H7 (cell line): ENCODE measurements around the gene BCCIP. TPM values are rescaled to one million over a fixed set of nuclear protein-coding genes. Genes with fewer than 3 reads are reported as not detected.
A peak's percentile ranks its signal among the peaks of the same experiment; 100 is the strongest.

Experiments
- DNase-seq: peaks from one replicate; pipeline ENCODE4 v3.0.0; 2012
- H3K27me3 ChIP-seq: 2 replicates; pipeline ENCODE4 v1.6.0; 2011; ENCODE audit warnings: mild to moderate bottlenecking, low read length; ENCODE audit not compliant: control insufficient read depth, insufficient read depth
- H3K36me3 ChIP-seq: replicated peaks from 2 replicates; pipeline ENCODE4 v1.5.1; 2011; ENCODE audit warnings: low read length; ENCODE audit not compliant: control insufficient read depth, insufficient read depth
- H3K4me3 ChIP-seq: 2 replicates; pipeline ENCODE4 v1.5.1; 2011; ENCODE audit warnings: low read depth, mild to moderate bottlenecking, control low read depth, low read length, moderate library complexity; ENCODE audit not compliant: insufficient read depth
- total RNA-seq: library from RNA; depleted of rRNA; stranded (reverse); fragments of >200 nt; shearing (Covaris generic); gene quantifications from 2 replicates; pipeline ENCODE4 v1.2.3, GENCODE V29; 2014

BCCIP gene
- total RNA-seq, 1 experiment from 2014 or later, result 72.6 TPM

DNA sequence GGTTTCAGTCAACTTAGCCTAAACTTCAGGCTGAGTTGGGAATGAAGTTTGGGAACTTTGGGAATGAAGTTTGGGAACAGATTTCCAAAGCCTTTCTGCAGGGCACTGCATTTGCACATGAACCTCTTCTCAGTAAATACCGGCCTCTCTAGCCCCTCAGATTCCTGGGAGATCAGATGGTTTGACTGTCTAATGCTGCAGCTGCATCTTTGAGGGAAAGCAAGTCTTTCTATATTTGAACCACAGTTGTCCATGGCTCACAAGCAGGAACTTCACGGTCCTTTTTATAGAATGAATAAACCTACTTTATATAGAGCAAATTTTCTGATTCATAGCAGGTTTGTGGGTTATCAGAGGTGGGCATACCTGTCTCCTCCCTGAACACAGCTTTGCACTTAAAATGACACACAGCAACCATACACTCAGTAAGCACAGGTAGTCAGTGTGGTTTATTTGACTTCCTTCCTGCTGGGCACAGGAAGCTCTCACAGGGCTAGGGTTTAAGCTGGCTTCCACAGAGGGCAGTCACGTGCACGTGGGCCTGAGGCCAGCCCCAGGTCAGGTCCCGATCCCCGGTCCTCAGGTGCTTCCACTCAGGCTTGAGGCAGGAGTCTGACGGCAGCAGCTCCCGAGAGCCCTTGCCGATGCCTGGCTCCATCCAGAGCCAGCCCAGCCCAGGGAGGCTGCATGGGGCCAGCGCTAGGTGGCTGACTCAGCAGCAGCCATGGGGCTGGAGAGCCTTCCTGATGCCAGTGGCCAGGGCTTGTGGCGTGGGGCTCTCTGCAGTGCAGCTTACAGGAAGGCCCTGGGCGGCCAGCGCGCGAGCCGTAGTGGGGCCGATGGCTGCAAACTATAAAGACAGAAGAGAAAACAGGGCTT is 35.0 kb upstream of the BCCIP start:
- peak; percentile 69 for DNase-seq
- no peaks in the 10 kb centered on the region for H3K27me3 ChIP-seq

DNA sequence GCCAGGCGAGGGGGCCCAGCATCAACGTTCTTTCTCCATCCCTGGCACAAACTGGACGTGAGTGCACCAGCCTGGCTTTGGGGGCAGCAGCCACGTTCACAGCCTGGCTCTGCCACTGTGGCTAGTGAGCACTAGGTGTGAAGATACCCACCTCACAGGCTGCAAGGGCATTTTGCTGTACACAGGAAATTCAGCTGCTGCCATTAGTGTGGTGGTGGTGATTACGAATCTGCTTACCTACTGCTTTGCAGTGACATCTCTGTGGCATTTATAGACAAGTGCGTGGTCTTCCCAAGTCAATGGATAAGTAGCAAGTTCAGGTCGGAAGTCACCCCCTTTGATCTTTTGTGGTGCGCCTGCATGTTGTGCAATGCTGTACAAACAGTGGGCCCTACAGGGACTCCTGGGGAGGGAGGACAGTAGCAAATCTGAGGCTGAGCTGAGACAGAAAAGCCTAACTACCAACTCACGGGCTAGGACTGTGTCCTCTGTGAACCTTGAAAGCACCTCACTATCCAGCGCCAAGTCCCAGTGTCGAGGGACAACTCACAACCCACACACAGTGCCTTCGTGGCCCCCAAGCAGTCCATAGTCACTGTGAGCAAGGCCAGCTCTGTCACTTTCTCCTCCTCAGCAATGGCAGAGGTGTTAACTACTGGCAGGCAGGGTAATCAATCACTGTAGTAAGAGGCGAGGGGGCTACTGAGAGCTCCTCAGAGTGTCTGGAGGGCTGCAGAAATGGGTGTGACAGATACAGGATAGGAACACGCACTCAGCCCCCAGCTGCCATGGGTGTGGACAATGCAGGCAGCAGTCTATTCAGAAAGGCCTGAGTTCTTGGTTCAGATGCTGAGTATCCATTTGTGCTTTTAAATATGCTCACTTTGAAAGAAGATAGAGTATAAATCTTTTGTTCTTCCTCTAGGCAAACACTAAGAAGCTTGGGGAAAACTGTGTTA is 30.7 kb upstream of the BCCIP start:
- DNase-seq, result no peak
- no peak overlapping the region for H3K4me3 ChIP-seq
- H3K36me3 ChIP-seq, result peaks cover 15% of the 10 kb centered on the region
- no peaks in the 10 kb centered on the region for H3K27me3 ChIP-seq

More for the DNA sequence above, 35.0 kb upstream of the BCCIP start:
- peaks cover 7% of the 10 kb centered on the region for H3K36me3 ChIP-seq
- no peak overlapping the region for H3K4me3 ChIP-seq

DNA sequence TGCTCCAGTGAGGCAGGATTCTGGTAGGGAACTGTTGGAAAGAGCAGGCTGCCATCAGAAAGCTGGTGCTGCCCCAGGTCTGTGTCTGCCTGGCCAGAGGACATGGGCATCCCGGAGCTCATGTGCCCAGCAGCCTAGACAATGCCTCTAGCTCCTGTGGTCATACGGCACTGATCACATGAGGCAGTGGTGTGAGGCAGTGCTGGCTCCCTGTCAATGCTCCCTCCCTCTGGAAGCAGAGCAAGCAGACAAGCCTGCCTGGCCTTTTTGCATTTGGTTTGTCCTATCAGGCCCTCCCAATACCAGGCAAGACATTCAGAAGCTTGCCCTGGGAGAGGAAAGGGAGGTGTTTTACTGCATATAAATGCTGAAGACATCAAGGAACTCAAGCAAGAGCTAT is 28.2 kb upstream of the BCCIP start:
- peaks cover 15% of the 10 kb centered on the region for H3K36me3 ChIP-seq
- no peak overlapping the region for H3K4me3 ChIP-seq
- no peaks in the 10 kb centered on the region for H3K27me3 ChIP-seq
- DNase-seq, result no peak

DNA sequence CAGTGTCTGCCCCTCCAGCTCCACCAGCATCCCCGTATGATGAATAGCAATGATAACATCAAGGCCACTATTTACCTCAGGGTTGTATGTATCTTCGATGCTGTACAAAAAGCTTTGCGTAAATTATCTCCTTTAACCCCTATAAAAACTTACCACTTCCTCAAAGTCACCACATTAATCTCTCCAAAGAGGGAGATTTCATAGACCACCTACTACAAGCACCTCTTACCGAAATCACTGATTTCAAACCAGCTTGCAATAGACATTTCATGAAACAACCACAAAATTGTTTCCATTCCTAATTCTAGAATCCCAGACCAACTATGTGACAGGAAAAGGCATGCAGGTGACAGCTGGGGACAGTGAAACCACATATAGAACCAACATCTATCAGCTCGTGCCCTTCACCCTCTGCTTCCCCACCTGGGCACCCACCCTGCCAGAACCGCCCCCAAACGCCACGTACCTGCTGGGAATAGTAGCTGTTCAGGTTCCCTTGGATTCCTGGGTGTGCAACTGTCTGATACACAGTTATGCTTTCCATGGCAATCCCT is 27.6 kb upstream of the BCCIP start:
- Histone ChIP-seq H3K27me3 (no peaks in the 10 kb centered on the region), H3K4me3 (no peak overlapping the region), H3K36me3 (peaks cover 15% of the 10 kb centered on the region)
- DNase-seq, result no peak

DNA sequence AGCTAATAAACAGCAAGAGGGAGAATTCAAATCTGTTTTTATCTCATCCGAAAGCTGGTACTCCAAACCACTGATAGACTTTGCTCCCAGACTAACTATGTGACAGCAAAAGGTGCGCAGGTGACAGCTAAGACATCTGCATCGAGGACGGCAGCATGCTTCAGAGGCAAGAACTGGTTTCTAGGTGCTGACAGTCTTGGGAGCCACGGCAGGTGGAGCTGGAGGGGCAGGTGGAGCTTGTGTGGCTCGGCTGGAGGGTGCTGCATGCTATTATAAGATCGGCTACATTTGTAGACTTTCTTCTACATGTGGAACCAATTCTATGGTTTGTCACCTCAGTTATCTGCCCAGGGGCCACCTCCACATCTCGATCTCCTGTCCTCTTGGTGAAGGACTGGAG is 25.9 kb upstream of the BCCIP start:
- no peak overlapping the region for H3K4me3 ChIP-seq
- H3K27me3 ChIP-seq, result no peaks in the 10 kb centered on the region
- peaks cover 13% of the 10 kb centered on the region for H3K36me3 ChIP-seq
- DNase-seq, result no peak

DNA sequence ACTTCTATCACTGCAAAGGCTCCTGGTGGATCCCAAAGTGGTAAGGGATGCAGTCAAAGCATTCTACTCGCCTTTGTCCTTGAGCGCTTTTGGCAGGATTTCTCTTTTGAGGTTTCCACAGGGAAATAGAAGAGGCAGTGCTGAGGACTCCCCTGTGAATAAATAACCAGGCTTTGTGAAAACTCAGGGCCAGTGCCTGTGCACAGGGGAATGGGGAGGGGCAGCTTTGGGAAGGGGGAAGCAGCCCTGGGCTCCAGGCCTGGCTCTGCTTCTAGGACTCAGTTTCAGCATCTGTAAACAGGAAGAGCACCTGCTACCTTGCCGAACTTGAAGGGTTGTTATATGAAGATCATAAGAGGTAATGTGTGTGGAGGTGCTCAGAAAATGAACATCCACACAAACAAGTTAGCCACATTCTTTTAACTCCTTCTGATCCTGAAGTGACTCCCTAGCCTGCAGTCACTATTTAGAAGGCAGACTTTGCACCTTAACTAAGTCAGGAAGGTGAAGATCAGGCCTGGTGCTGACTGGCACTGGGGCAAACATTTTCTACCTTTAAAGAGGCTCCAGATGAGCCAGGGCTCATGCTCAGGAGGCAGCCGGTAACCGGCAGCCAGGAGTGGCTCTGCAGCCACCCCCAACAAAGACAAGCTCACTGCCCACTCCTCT is 25.2 kb upstream of the BCCIP start:
- no peak for DNase-seq
- Histone ChIP-seq H3K4me3 (no peak overlapping the region), H3K36me3 (peaks cover 10% of the 10 kb centered on the region), H3K27me3 (no peaks in the 10 kb centered on the region)

DNA sequence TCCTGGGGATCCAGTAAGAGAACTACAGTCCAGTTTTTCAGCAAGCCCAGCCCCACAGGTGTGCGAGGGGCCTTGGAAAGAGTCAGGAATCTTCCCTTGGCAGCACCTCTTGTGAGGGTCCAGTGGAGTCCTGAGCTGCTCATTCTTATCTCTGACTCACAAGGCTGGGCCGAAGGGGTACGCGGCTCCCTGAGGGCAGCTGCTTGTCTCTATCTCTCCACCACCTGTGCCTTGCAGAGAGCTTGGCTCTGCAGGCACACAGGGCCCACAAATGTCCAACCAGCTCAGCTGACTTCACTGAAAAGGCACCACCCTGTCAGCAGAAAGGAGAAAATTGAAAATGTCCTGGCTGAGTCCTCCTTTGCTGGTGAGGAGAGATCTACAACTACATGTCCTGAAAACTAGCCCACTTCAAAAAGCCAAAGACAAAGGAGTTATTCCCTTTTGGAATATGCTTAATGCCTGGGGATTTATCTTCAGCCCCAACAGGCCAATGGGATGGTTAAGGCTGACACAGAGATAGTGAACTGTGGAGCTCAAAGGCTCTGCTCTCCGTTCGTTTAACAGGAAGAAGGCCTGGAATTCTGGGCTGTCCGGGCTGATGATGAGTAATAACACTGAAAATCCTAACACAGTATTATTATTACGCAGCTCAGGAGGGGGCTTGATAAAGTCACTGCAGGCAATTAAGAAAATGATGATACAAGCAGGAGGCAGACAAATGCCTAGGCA is 23.7 kb upstream of the BCCIP start:
- no peak for DNase-seq
- Histone ChIP-seq H3K4me3 (no peak overlapping the region), H3K27me3 (no peaks in the 10 kb centered on the region), H3K36me3 (peaks cover 3% of the 10 kb centered on the region)

DNA sequence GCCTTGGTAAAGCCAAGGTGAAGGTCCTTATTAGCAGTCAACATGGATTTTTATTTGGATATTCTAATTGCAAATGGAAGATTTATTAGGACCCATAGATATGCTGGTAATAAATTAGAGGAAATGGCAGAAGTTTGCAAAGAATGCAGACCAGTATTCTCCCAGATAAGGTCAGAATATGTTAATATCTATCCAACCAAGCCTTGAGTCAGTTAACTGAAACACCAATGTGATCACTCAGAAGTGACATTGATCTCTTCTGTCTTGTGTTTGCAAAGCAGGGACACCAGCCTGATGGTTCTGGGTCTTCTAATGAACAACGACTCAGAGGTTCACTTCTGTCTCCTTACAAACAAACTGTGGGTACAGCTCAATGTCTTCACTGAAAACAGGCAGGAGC is 21.8 kb upstream of the BCCIP start:
- no peak for DNase-seq
- H3K4me3 ChIP-seq, result no peak overlapping the region
- H3K36me3 ChIP-seq, result peaks cover 4% of the 10 kb centered on the region
- H3K27me3 ChIP-seq, result no peaks in the 10 kb centered on the region

DNA sequence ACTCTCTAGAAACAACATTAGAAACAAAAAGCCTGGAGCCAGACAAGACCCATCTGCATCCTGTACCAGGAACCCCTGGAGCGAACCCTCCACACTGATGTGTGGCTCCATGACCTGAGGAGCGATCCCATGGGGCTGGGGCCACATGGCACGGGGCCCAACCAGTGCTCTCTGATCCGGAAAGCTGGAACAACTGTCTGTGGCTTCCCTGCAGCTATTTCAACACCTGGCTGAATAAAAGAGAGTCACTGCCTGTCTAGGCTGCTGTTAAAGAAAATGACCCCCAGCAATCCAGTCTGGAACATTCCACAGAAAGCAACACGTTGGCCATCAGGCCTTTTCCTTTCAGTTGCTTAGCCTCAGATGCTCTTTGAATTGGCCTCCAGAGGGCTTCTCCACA is 21.2 kb upstream of the BCCIP start:
- H3K4me3 ChIP-seq, result no peak overlapping the region
- H3K36me3 ChIP-seq, result peaks cover 8% of the 10 kb centered on the region
- no peak for DNase-seq
- no peaks in the 10 kb centered on the region for H3K27me3 ChIP-seq

DNA sequence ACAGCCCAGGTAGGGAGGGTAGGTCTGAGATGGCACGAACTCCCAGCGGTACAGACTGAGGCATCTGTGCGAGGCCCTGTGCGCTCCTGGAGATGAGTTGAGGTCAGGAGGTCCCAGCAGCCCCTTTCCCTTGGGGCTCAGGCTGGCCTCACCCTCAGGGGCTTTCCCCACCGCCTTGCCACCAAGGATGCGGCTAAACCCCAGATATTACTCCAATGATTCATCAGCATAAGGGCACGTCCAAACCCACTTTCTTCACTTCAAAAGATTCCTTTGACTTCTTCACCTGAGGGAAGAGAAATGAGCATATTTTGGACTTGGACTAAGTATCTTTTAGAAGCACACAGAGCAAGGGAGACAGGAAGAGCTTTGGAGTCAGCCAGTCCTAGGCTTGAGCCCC is 20.6 kb upstream of the BCCIP start:
- Histone ChIP-seq H3K36me3 (peaks cover 8% of the 10 kb centered on the region), H3K4me3 (no peak overlapping the region), H3K27me3 (no peaks in the 10 kb centered on the region)
- no peak for DNase-seq

DNA sequence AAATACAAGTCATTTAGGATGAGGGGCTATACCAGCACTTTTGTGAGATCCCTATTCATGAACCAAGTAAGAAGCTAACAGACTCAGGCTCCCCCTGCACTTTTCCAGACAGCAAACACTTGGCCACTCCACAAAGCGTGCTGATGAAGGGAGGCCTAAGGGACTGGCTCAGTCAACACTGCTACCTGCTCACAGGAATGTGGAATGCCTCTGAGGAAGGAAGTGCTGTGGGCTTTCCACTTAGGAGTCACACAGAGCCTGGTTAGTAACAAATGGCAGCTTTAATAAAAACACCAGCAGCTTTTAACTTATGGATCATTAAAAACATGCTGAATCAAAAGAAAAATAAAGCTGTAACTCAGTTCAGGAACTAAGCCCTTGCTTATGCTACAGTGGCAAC is 15.3 kb upstream of the BCCIP start:
- DNase-seq, result no peak

DNA sequence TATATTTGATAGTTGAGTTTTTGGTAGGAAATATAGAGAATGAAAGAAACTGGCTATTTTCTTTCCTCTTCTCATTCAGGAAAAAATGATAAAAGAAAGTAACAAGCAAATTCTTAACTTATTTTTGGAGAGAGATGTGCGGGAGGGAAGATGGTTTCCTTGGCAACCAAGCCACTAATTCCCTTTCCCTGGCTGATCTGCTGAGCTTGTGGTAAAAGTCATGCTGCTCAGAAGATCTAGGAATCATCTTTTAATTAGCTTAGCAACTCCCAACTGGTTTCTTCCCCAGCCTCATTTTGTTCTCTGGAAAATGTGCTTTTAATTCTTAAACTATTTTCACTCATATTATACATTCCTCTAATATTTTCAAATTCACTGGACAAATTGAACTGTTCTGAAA is 12.1 kb upstream of the BCCIP start:
- H3K4me3 ChIP-seq, result no peak overlapping the region
- no peaks in the 10 kb centered on the region for H3K27me3 ChIP-seq
- peaks cover 13% of the 10 kb centered on the region for H3K36me3 ChIP-seq
- DNase-seq, result no peak

More for the DNA sequence above, 15.3 kb upstream of the BCCIP start:
- H3K4me3 ChIP-seq, result no peak overlapping the region
- H3K27me3 ChIP-seq, result no peaks in the 10 kb centered on the region
- peaks cover 12% of the 10 kb centered on the region for H3K36me3 ChIP-seq

DNA sequence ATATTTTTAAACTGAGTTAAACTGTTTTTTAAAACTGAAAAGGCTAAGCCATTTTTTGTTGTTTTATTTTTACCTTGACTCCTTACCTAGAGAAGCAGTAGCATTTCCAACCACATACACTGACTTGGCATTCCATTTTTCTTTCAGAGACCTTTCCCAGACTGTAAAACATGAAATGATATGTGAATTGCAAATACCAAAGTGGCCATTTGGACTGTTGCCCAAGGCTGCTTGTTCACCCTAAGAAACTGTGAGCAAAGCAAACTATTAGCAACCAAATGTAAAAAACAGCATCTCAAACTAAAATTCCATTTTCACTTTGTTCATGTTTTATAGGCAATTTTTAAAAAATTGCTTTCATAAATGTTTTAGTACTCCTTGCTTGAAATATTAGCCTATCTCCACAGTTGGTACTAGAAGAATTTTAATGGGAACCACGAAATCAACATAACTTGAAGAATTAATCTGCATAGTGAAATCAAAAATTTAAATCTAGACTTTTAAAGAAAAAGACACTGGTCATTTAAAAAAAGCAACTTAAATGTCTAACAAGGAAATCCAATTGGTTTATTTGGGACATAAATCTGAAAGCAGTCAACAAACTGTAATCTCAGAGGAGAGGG is 11.1 kb upstream of the BCCIP start:
- H3K4me3 ChIP-seq, result no peak overlapping the region
- DNase-seq, result no peak
- no peaks in the 10 kb centered on the region for H3K27me3 ChIP-seq
- peaks cover 8% of the 10 kb centered on the region for H3K36me3 ChIP-seq
